H9 (cell line): ENCODE data around the gene AHDC1. TPM values are rescaled to one million over a fixed set of nuclear protein-coding genes. Genes with fewer than 3 reads are reported as not detected.
A peak's percentile ranks its signal among the peaks of the same experiment; 100 is the strongest.

Experiments used
- DNase-seq: peaks from one replicate; pipeline ENCODE4 v3.0.0-alpha.2; 2017
- H2AFZ ChIP-seq: one replicate; pipeline ENCODE4 v1.6.1; 2013; ENCODE audit warnings: mild to moderate bottlenecking, low read length, control low read depth, moderate library complexity
- H2AK5ac ChIP-seq: 2 replicates; pipeline ENCODE4 v1.6.1; 2013; ENCODE audit warnings: low read length, control low read depth, mixed read lengths; ENCODE audit not compliant: insufficient read length
- H2BK120ac ChIP-seq: one replicate; pipeline ENCODE4 v1.6.1; 2013; ENCODE audit warnings: low read depth, mild to moderate bottlenecking, low read length, control low read depth, inconsistent platforms; ENCODE audit not compliant: poor library complexity, severe bottlenecking
- H2BK12ac ChIP-seq: 2 replicates; pipeline ENCODE4 v1.6.1; 2013; ENCODE audit warnings: low read length, control low read depth, mixed read lengths, low read depth; ENCODE audit not compliant: insufficient read length
- H2BK15ac ChIP-seq: 2 replicates; pipeline ENCODE4 v1.6.1; 2013; ENCODE audit warnings: low read depth, low read length, control low read depth
- H2BK20ac ChIP-seq: one replicate; pipeline ENCODE4 v1.6.1; 2013; ENCODE audit warnings: low read depth, mild to moderate bottlenecking, low read length, control low read depth, inconsistent platforms; ENCODE audit not compliant: poor library complexity, severe bottlenecking
- H2BK5ac ChIP-seq: 2 replicates; pipeline ENCODE4 v1.6.1; 2013; ENCODE audit warnings: low read length, control low read depth, mixed read lengths; ENCODE audit not compliant: insufficient read length
- H3K14ac ChIP-seq: 2 replicates; pipeline ENCODE4 v1.6.1; 2013; ENCODE audit warnings: low read length, control low read depth; ENCODE audit not compliant: insufficient read depth
- H3K18ac ChIP-seq: 2 replicates; pipeline ENCODE4 v1.6.1; 2013; ENCODE audit warnings: low read depth, mild to moderate bottlenecking, mixed read lengths, low read length, control low read depth; ENCODE audit not compliant: insufficient read length
- H3K23ac ChIP-seq: 2 replicates; pipeline ENCODE4 v1.6.1; 2013; ENCODE audit warnings: low read length, control low read depth, mixed read lengths, low read depth; ENCODE audit not compliant: insufficient read length
- H3K23me2 ChIP-seq: 2 replicates; pipeline ENCODE4 v1.6.1; 2013; ENCODE audit warnings: low read depth, mild to moderate bottlenecking, mixed read lengths, low read length, control low read depth; ENCODE audit not compliant: insufficient read length, poor library complexity, severe bottlenecking
- H3K27ac ChIP-seq: 2 replicates; pipeline ENCODE4 v1.5.1; 2013; ENCODE audit warnings: low read length, control low read depth, mixed read lengths, low read depth; ENCODE audit not compliant: insufficient read length
- H3K27me3 ChIP-seq: 2 replicates; pipeline ENCODE4 v1.6.1; 2013; ENCODE audit warnings: low read length, control low read depth, inconsistent platforms; ENCODE audit not compliant: insufficient read depth
- H3K4ac ChIP-seq: 2 replicates; pipeline ENCODE4 v1.6.1; 2013; ENCODE audit warnings: low read depth, mild to moderate bottlenecking, control low read depth, inconsistent platforms, low read length, moderate library complexity
- H3K4me1 ChIP-seq: 2 replicates; pipeline ENCODE4 v1.6.1; 2013; ENCODE audit warnings: low read length, control low read depth, inconsistent platforms; ENCODE audit not compliant: insufficient read depth
- H3K4me2 ChIP-seq: 2 replicates; pipeline ENCODE4 v1.6.1; 2013; ENCODE audit warnings: low read length, control low read depth, mixed read lengths; ENCODE audit not compliant: insufficient read length, insufficient read depth
- H3K56ac ChIP-seq: 2 replicates; pipeline ENCODE4 v1.6.1; 2013; ENCODE audit warnings: low read depth, mild to moderate bottlenecking, mixed read lengths, low read length, control low read depth; ENCODE audit not compliant: insufficient read length
- H3K79me1 ChIP-seq: 2 replicates; pipeline ENCODE4 v1.6.1; 2013; ENCODE audit warnings: low read depth, mild to moderate bottlenecking, moderate library complexity, low read length, control low read depth, inconsistent platforms; ENCODE audit not compliant: insufficient read depth, poor library complexity, severe bottlenecking
- H3K79me2 ChIP-seq: 2 replicates; pipeline ENCODE4 v1.6.1; 2013; ENCODE audit warnings: low read length, control low read depth, inconsistent platforms; ENCODE audit not compliant: insufficient read depth
- H3K9ac ChIP-seq: 2 replicates; pipeline ENCODE4 v1.6.1; 2013; ENCODE audit warnings: low read length, control low read depth, mixed read lengths; ENCODE audit not compliant: insufficient read length; ENCODE audit errors: extremely low read depth
- H3K9me3 ChIP-seq: one replicate; pipeline ENCODE4 v1.6.1; 2013; ENCODE audit warnings: low read depth, low read length, inconsistent platforms; ENCODE audit not compliant: control insufficient read depth
- H3T11ph ChIP-seq: one replicate; pipeline ENCODE4 v1.6.1; 2013; ENCODE audit warnings: mild to moderate bottlenecking, low read length, control low read depth, inconsistent platforms
- H4K20me1 ChIP-seq: one replicate; pipeline ENCODE4 v1.6.1; 2013; ENCODE audit not compliant: control insufficient read depth, insufficient read length, insufficient read depth
- H4K5ac ChIP-seq: 2 replicates; pipeline ENCODE4 v1.6.1; 2013; ENCODE audit warnings: low read depth, mild to moderate bottlenecking, mixed read lengths, low read length, control low read depth; ENCODE audit not compliant: insufficient read length
- H4K8ac ChIP-seq: replicated peaks from 2 replicates; pipeline ENCODE4 v1.6.1; 2013; ENCODE audit warnings: low read length, control low read depth, mixed read lengths, low read depth; ENCODE audit not compliant: insufficient read length
- H4K91ac ChIP-seq: 2 replicates; pipeline ENCODE4 v1.6.1; 2013; ENCODE audit warnings: low read depth, mild to moderate bottlenecking, moderate library complexity, mixed read lengths, low read length, control low read depth; ENCODE audit not compliant: insufficient read length
- H3K27ac Mint-ChIP-seq, 3 experiments: 2 replicates in 2 of 3; 3 replicates in 1 of 3; pipeline ENCODE4 v1.8.0; 2020 to 2021; ENCODE audit warnings: mixed read lengths in 3 of 3, mild to moderate bottlenecking in 1 of 3, moderate library complexity in 1 of 3
- H3K27me3 Mint-ChIP-seq: 2 replicates; pipeline ENCODE4 v1.8.0; 2021; ENCODE audit warnings: low read depth, mild to moderate bottlenecking, moderate library complexity, mixed read lengths
- H3K36me3 Mint-ChIP-seq, 3 experiments: 2 replicates in 2 of 3; 3 replicates in 1 of 3; pipeline ENCODE4 v1.8.0; 2020 to 2021; ENCODE audit warnings: low read depth in 3 of 3, mixed read lengths in 3 of 3; ENCODE audit not compliant: insufficient read depth in 1 of 3
- H3K4me1 Mint-ChIP-seq, 2 experiments: 2 replicates each; pipeline ENCODE4 v1.8.0; 2020; ENCODE audit warnings: mixed read lengths in 2 of 2
- H3K4me3 Mint-ChIP-seq, 2 experiments: 2 replicates in 1 of 2; 3 replicates in 1 of 2; pipeline ENCODE4 v1.8.0; 2020 to 2021; ENCODE audit warnings: mild to moderate bottlenecking in 2 of 2, mixed read lengths in 2 of 2, moderate library complexity in 1 of 2
- H3K9me3 Mint-ChIP-seq, 2 experiments: 2 replicates in 1 of 2; 3 replicates in 1 of 2; pipeline ENCODE4 v1.8.0; 2020; ENCODE audit warnings: mild to moderate bottlenecking in 2 of 2, mixed read lengths in 2 of 2, moderate library complexity in 1 of 2
- WGBS: extraction: QIAGEN DNeasy Blood & Tissue Kit; methylation state at CpG from one replicate; pipeline ENCODE4 v1.1.7; 2013; ENCODE audit warnings: missing lambda C conversion rate, low lambda C conversion rate, mixed read lengths; ENCODE audit not compliant: insufficient read length; ENCODE audit errors: extremely low coverage; 5-methylcytosine and 5-hydroxymethylcytosine counted together
- total RNA-seq: library from RNA; stranded (reverse); gene quantifications from 2 replicates; pipeline ENCODE4 v1.2.1, GENCODE V29; 2021
- TF ChIP-seq, protein P1 (sequence below): fragments of 200-600 bp; sonication (generic); conservative IDR thresholded peaks from 3 replicates; pipeline ENCODE4 v1.8.0; 2021; ENCODE audit warnings: antibody characterized with exemption, mild to moderate bottlenecking

Gene AHDC1
- total RNA-seq, 1 experiment from 2014 or later, result 29.4 TPM

DNA sequence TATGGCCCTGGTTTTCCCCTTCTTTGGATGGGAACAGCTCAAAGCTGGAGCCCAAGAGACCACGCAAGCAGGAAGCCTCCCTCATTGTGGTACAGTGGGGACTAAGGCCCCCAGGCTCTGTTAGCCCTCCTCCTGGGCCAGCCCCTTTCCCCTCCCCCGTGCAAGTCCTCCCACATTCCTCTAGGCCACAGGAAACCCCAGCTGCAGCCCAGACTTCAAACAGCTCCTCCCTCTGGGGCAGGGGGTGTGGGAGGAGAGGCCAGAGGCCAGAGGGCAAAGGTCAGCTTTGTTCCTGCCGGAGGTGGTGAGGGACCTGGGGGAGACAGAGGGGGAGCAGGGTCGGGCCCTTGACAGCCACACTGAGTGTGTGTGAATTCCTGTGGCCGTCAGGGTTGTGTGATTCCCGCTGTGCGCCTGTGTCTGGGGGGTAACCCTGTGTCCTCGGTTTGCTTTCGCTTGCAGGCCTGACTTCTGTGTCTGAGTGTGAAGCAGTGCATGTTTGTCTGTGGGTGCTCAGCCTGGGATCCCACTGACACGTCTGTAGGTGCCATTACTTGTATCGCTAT, 3.4 kb upstream of the AHDC1 start:
- Histone ChIP-seq H3K4me2 (no peak overlapping the region), H3K18ac (peak overlapping the region; percentile 30), H2BK20ac (no peak overlapping the region), H2BK15ac (no peak overlapping the region), H3K9me3 (no peaks in the 10 kb centered on the region), H4K91ac (no peak overlapping the region), H3K56ac (no peak overlapping the region), H3K4me1 (peaks cover 10% of the 10 kb centered on the region; the same call in 1 of the 2 replicates), H4K20me1 (no peaks in the 10 kb centered on the region), H3K14ac (no peak overlapping the region), H4K5ac (no peak overlapping the region), H2BK120ac (no peak overlapping the region), H2AFZ (no peak overlapping the region), H3K27ac (no peak overlapping the region), H3K27me3 (no peaks in the 10 kb centered on the region; the same call in 1 of the 2 replicates), H3K9ac (no peak overlapping the region), H3K4ac (no peak overlapping the region), H3K79me2 (no peaks in the 10 kb centered on the region), H2BK12ac (no peak overlapping the region), H4K8ac (no peak overlapping the region), H3K79me1 (no peaks in the 10 kb centered on the region), H3K23me2 (peaks cover 5% of the 10 kb centered on the region), H3K23ac (no peak overlapping the region), H2AK5ac (no peak overlapping the region), H3T11ph (no peak overlapping the region), H2BK5ac (no peak overlapping the region)
- H3K4me1 Mint-ChIP-seq, result peaks cover 33 to 34% of the 10 kb centered on the region in 2 experiments
- peak overlapping the region in 1 of 2 experiments; percentile 19; a peak in 1 of 5 replicates for H3K4me3 Mint-ChIP-seq
- H3K27ac Mint-ChIP-seq, result peak overlapping the region in 2 of 3 experiments; percentile 35 to 42; a peak in 3 of 7 replicates
- no peaks in the 10 kb centered on the region; a peak in 1 of 7 replicates for H3K36me3 Mint-ChIP-seq
- TF ChIP-seq, protein P1, sequence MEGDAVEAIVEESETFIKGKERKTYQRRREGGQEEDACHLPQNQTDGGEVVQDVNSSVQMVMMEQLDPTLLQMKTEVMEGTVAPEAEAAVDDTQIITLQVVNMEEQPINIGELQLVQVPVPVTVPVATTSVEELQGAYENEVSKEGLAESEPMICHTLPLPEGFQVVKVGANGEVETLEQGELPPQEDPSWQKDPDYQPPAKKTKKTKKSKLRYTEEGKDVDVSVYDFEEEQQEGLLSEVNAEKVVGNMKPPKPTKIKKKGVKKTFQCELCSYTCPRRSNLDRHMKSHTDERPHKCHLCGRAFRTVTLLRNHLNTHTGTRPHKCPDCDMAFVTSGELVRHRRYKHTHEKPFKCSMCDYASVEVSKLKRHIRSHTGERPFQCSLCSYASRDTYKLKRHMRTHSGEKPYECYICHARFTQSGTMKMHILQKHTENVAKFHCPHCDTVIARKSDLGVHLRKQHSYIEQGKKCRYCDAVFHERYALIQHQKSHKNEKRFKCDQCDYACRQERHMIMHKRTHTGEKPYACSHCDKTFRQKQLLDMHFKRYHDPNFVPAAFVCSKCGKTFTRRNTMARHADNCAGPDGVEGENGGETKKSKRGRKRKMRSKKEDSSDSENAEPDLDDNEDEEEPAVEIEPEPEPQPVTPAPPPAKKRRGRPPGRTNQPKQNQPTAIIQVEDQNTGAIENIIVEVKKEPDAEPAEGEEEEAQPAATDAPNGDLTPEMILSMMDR, result no peak
- no CpG with 5 or more reads among the region's 11 CpGs for WGBS
- peaks cover 4% of the 10 kb centered on the region for H3K27me3 Mint-ChIP-seq
- peak; percentile 84 for DNase-seq
- no peaks in the 10 kb centered on the region for H3K9me3 Mint-ChIP-seq
